GM12878 (cell line): ENCODE measurements around the gene TP73. TPM values are rescaled to one million over a fixed set of nuclear protein-coding genes. Genes with fewer than 3 reads are reported as not detected.

Experiments
- ATAC-seq: fragments of 200-7000 bp; cut with Tn5 transposase; 3 replicates; pipeline ENCODE4 v1.9.1; 2020; ENCODE audit warnings: mild to moderate bottlenecking, moderate library complexity
- BruUV-seq: library from RNA; stranded (reverse); fragments of 400-500 nt; replicated peaks from 2 replicates; lab custom pipeline; 2021; lab: Mats Ljungman, UMichigan
- CTCF ChIA-PET: fragments of 300-600 bp; sonication (Branson Sonifier 250); formaldehyde crosslinking; extraction: SDS; loops from one replicate; lab custom pipeline; 2021; ENCODE audit warnings: inconsistent platforms; lab: Yijun Ruan, JAX
- POLR2A ChIA-PET: fragments of 350-600 bp; formaldehyde crosslinking; extraction: SDS; loops from one replicate; lab custom pipeline; 2021; ENCODE audit warnings: inconsistent platforms; lab: Charles Lee
- RAD21 ChIA-PET: fragments of 300-600 bp; sonication (Branson Sonifier 250); formaldehyde crosslinking; loops from one replicate; lab custom pipeline; 2023; ENCODE audit warnings: antibody characterized with exemption; ENCODE audit not compliant: unreplicated experiment; lab: Charles Lee
- SMC1A ChIA-PET: fragments of 300-600 bp; sonication (Branson Sonifier 250); formaldehyde crosslinking; loops from one replicate; lab custom pipeline; 2023; ENCODE audit not compliant: unreplicated experiment, uncharacterized antibody; lab: Charles Lee
- DNase-seq: peaks from one replicate; pipeline ENCODE4 v3.0.0-alpha.2; 2011; ENCODE audit warnings: low read depth, low spot score
- FAIRE-seq: peaks from 3 replicates; lab custom pipeline; 2011; peaks lifted over from hg19 to GRCh38; lab: Jason Lieb, UNC
- H2AFZ ChIP-seq: 2 replicates; pipeline ENCODE4 v1.6.0; 2011; ENCODE audit warnings: low read depth, low read length, control low read depth; ENCODE audit not compliant: control insufficient read depth
- H3K27ac ChIP-seq: 2 replicates; pipeline ENCODE4 v1.5.1; 2011; ENCODE audit warnings: control low read depth; ENCODE audit not compliant: control insufficient read depth, insufficient read depth
- H3K27me3 ChIP-seq, 2 experiments: replicated peaks in 1 of 2; 2 replicates each; pipeline versions ENCODE4 v1.6.0 to v1.6.1; 2011; ENCODE audit warnings: low read length in 1 of 2; ENCODE audit not compliant: control insufficient read depth in 2 of 2, insufficient read depth in 2 of 2
- H3K36me3 ChIP-seq, 2 experiments: 2 replicates each; pipeline ENCODE4 v1.5.1; 2011; ENCODE audit warnings: low read length in 1 of 2; ENCODE audit not compliant: control insufficient read depth in 2 of 2, insufficient read depth in 2 of 2
- H3K4me1 ChIP-seq: 2 replicates; pipeline ENCODE4 v1.6.1; 2011; ENCODE audit warnings: mild to moderate bottlenecking, low read length, moderate library complexity, mixed read lengths; ENCODE audit not compliant: control insufficient read depth, insufficient read depth
- H3K4me2 ChIP-seq: 2 replicates; pipeline ENCODE4 v1.6.0; 2011; ENCODE audit warnings: control low read depth; ENCODE audit not compliant: control insufficient read depth, insufficient read depth
- H3K4me3 ChIP-seq: fragments of 200-600 bp; sonication (generic); 2 replicates; pipeline ENCODE4 v1.5.1; 2016
- H3K79me2 ChIP-seq: 2 replicates; pipeline ENCODE4 v1.6.0; 2011; ENCODE audit warnings: low read length; ENCODE audit not compliant: control insufficient read depth, insufficient read depth
- H3K9ac ChIP-seq: 2 replicates; pipeline ENCODE4 v1.8.0; 2011; ENCODE audit warnings: low read length, control low read depth, mixed read lengths; ENCODE audit not compliant: control insufficient read depth, insufficient read depth
- H3K9me3 ChIP-seq: replicated peaks from 3 replicates; pipeline ENCODE4 v1.5.1; 2011; ENCODE audit warnings: mild to moderate bottlenecking, low read length; ENCODE audit not compliant: control insufficient read depth, insufficient read depth
- H4K20me1 ChIP-seq: 2 replicates; pipeline ENCODE4 v1.6.0; 2011; ENCODE audit not compliant: control insufficient read depth, insufficient read depth
- CHD2 ChIP-seq: IDR thresholded peaks from 2 replicates; pipeline ENCODE4 v1.6.1; 2011; ENCODE audit warnings: low read depth, low read length, improper control_type of control experiment, borderline replicate concordance
- POLR2AphosphoS5 ChIP-seq: IDR thresholded peaks from 2 replicates; pipeline ENCODE4 v1.6.1; 2011; ENCODE audit warnings: mild to moderate bottlenecking, low read length, inconsistent platforms
- SKIL ChIP-seq: fragments of 450-650 bp; IDR thresholded peaks from 2 replicates; pipeline ENCODE4 v1.6.1; 2017; ENCODE audit warnings: mild to moderate bottlenecking, low read depth, inconsistent platforms; ENCODE audit not compliant: poor library complexity, severe bottlenecking
- SMC3 ChIP-seq: IDR thresholded peaks from 2 replicates; pipeline ENCODE4 v1.6.1; 2011; ENCODE audit warnings: low read length, improper control_type of control experiment, borderline replicate concordance
- WGBS: methylation state at CpG from one replicate; pipeline ENCODE4 v1.1.6; 2016; ENCODE audit warnings: low lambda C conversion rate; ENCODE audit not compliant: insufficient replicate concordance, insufficient coverage; ENCODE audit errors: missing lambda C conversion rate; 5-methylcytosine and 5-hydroxymethylcytosine counted together
- in situ Hi-C: fragments of 300-500 bp; cut with MboI; formaldehyde crosslinking; loops from 9 replicates; pipeline ENCODE4 v1.14.3; 2018; ENCODE audit warnings: mixed read lengths
- intact Hi-C: fragments of 100-400 bp; cut with micrococcal nuclease; formaldehyde crosslinking; loops from one replicate; pipeline ENCODE4 v1.14.2; 2022; ENCODE audit not compliant: unreplicated experiment
- polyA plus RNA-seq, 11 experiments: library from polyadenylated mRNA; depleted of rRNA in 4 of 11; unstranded in 6 of 11; stranded (reverse) in 5 of 11; fragments of >200 nt; fragmentation: Nextera tagmentation in 4 of 11; fragmentation: Illumina TruSeq in 1 of 11; extraction: Ambion mirVana in 4 of 11; extraction: Trizol in 1 of 11; gene quantifications; 1 replicate in 1 of 11; 2 replicates in 10 of 11; pipeline versions ENCODE4 v1.2.1 to v1.2.3, GENCODE V29; 2011 to 2016; ENCODE audit warnings: inconsistent platforms in 2 of 11, missing spikeins in 2 of 11, low read depth in 1 of 11
- total RNA-seq, 4 experiments: library from RNA; depleted of rRNA in 3 of 4; stranded (reverse); fragments of >200 nt in 3 of 4; fragmentation: Illumina TruSeq in 1 of 4; extraction: Trizol in 1 of 4; gene quantifications; 2 replicates each; pipeline versions ENCODE4 v1.2.1 to v1.2.3, GENCODE V29; 2013 to 2021
- TF ChIP-seq, protein P1 (sequence below): fragments of 450-650 bp; IDR thresholded peaks from 2 replicates; pipeline ENCODE4 v1.6.1; 2017; ENCODE audit warnings: mild to moderate bottlenecking, moderate library complexity

The TP73 gene
- total and polyA plus RNA-seq, 10 of the 15 experiments (the other 5 are each of a cell fraction or from before 2014, with no cell fraction given): 0.08 to 54.2 (median 14.9) TPM

- TF ChIP-seq, protein P1, sequence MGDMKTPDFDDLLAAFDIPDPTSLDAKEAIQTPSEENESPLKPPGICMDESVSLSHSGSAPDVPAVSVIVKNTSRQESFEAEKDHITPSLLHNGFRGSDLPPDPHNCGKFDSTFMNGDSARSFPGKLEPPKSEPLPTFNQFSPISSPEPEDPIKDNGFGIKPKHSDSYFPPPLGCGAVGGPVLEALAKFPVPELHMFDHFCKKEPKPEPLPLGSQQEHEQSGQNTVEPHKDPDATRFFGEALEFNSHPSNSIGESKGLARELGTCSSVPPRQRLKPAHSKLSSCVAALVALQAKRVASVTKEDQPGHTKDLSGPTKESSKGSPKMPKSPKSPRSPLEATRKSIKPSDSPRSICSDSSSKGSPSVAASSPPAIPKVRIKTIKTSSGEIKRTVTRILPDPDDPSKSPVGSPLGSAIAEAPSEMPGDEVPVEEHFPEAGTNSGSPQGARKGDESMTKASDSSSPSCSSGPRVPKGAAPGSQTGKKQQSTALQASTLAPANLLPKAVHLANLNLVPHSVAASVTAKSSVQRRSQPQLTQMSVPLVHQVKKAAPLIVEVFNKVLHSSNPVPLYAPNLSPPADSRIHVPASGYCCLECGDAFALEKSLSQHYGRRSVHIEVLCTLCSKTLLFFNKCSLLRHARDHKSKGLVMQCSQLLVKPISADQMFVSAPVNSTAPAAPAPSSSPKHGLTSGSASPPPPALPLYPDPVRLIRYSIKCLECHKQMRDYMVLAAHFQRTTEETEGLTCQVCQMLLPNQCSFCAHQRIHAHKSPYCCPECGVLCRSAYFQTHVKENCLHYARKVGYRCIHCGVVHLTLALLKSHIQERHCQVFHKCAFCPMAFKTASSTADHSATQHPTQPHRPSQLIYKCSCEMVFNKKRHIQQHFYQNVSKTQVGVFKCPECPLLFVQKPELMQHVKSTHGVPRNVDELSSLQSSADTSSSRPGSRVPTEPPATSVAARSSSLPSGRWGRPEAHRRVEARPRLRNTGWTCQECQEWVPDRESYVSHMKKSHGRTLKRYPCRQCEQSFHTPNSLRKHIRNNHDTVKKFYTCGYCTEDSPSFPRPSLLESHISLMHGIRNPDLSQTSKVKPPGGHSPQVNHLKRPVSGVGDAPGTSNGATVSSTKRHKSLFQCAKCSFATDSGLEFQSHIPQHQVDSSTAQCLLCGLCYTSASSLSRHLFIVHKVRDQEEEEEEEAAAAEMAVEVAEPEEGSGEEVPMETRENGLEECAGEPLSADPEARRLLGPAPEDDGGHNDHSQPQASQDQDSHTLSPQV: no peak
- TF ChIP-seq POLR2AphosphoS5: no peak
- no peak for TF ChIP-seq SMC3
Measured at GRCh38 chr1:3688356-3689137, 36.2 kb downstream of the TP73 start (continued).

- no peaks in the 10 kb centered on the region for H3K9me3 ChIP-seq
- ChIA-PET RAD21 (no interaction called here), POLR2A (no interaction called here), CTCF (no interaction called here), SMC1A (no interaction called here)
- intact Hi-C loops (no loop called here), in situ Hi-C loops (no loop called here)
- DNase-seq: no peak
- H3K27me3 ChIP-seq: no peaks in the 10 kb centered on the region
- peaks cover 2 to 29% of the 10 kb centered on the region in 2 experiments; a peak in 3 of 4 replicates for H3K36me3 ChIP-seq
- H3K9ac ChIP-seq: no peak overlapping the region
- peaks cover 10% of the 10 kb centered on the region for H3K4me1 ChIP-seq
- no peaks in the 10 kb centered on the region for H3K79me2 ChIP-seq
- no peak overlapping the region for H3K4me2 ChIP-seq
- ATAC-seq: no peak
- H4K20me1 ChIP-seq: no peaks in the 10 kb centered on the region
- BruUV-seq: no TSS peak
- no peak overlapping the region for H3K4me3 ChIP-seq
- FAIRE-seq: no peak
- WGBS: 50% methylated on average over 19 of the region's 19 CpGs
- H3K27ac ChIP-seq: no peak overlapping the region; the same call in 1 of the 2 replicates
- TF ChIP-seq CHD2: no peak
- no peak for TF ChIP-seq SKIL
- no peak overlapping the region for H2AFZ ChIP-seq
Measured at GRCh38 chr1:3689138-3689750, 36.9 kb downstream of the TP73 start.
